ENCODE results near the gene IFIT5. TPM values are rescaled to one million over a fixed set of nuclear protein-coding genes. Genes with fewer than 3 reads are reported as not detected.

Gene IFIT5, protein sequence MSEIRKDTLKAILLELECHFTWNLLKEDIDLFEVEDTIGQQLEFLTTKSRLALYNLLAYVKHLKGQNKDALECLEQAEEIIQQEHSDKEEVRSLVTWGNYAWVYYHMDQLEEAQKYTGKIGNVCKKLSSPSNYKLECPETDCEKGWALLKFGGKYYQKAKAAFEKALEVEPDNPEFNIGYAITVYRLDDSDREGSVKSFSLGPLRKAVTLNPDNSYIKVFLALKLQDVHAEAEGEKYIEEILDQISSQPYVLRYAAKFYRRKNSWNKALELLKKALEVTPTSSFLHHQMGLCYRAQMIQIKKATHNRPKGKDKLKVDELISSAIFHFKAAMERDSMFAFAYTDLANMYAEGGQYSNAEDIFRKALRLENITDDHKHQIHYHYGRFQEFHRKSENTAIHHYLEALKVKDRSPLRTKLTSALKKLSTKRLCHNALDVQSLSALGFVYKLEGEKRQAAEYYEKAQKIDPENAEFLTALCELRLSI
- 10 to 100 TPM; 18.5 to 19.0 TPM for total RNA-seq
- 10 to 100 TPM; 13.3 to 14.3 TPM for polyA plus RNA-seq
- long read RNA-seq, donor 1, full-length matches to known transcripts = 32 of 38 reads
- long read RNA-seq, donor 1, partial matches to known transcripts = 0 of 38 reads
- long read RNA-seq, donor 1, other reads (novel, unspliced or antisense) = 6 of 38 reads
- long read RNA-seq, donor 2, full-length matches to known transcripts = 6 of 6 reads
- long read RNA-seq, donor 2, partial matches to known transcripts = 0 of 6 reads
- long read RNA-seq, donor 2, other reads (novel, unspliced or antisense) = 0 of 6 reads

DNA sequence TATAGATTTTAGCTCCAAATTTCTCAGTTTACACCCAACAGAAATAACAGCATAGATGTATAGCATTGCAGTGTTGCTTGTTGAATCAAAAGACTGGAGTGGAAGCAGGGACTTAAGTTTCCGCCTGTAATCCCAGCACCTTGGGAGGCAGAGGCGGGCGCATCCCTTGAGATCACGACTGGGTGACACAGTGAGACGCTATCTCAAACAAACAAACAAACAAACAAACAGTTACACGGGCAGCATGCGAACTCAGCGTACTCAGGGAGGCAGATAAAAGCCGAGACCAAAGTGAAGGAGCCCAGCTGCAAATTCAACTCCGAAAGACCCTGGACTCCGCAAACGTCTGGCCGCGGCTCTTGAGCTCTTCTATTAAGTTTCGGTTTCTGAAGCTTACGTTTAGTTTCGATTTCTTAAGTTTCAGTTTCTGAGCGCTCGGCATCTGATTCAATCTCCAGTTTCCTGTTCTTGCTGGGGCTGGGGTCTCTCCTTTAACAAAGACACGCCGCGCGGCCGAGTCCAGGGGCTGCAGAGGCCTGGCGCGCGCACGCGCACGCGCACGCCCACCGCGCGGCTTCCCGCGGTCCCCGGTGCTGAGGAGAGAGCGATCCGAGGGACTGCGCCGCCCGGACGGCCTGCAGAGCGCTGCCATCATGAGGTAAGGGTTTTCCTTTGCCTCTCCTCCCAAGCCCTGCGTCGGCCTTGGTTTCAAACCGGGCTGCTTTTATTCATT, at the start of gene IFIT5:
Gene IFIT5, plus strand, starts transcription at position 423 of the 733 bp plus-strand sequence. Its CDS starts 231 bp downstream, at position 654.
- Histone ChIP-seq H3K4me3 (ENCODE audit: low read length in 2 of 2) (peak within 1 kb of the TSS; percentile 56 to 70), H3K36me3 (ENCODE audit: control insufficient read depth in 1 of 2, insufficient read depth in 2 of 2, low read length in 1 of 2) (no peaks in the 10 kb centered on the region), H3K4me1 (ENCODE audit: control insufficient read depth in 1 of 2, insufficient read depth in 2 of 2, low read length in 2 of 2) (peaks cover 0 to 4% of the 10 kb centered on the region in 2 donors), H3K27ac (ENCODE audit: low read depth in 1 of 2, low read length in 2 of 2) (peak within 1 kb of the TSS; percentile 20 to 90), H3K9me3 (ENCODE audit: control insufficient read depth, low read length) (no peaks in the 10 kb centered on the region), H3K27me3 (ENCODE audit: control insufficient read depth in 1 of 2, insufficient read depth in 2 of 2, low read length in 1 of 2) (no peaks in the 10 kb centered on the region)
- DNase-seq (peak; percentile 81 to 90), ATAC-seq (ENCODE audit: low FRiP score) (peak; percentile 96)
- WGBS, 2 donors = 0% methylated on average over 47 to 48 of the region's 48 CpGs
- intact Hi-C loops (cut with DNase I) = no loop called here

DNA sequence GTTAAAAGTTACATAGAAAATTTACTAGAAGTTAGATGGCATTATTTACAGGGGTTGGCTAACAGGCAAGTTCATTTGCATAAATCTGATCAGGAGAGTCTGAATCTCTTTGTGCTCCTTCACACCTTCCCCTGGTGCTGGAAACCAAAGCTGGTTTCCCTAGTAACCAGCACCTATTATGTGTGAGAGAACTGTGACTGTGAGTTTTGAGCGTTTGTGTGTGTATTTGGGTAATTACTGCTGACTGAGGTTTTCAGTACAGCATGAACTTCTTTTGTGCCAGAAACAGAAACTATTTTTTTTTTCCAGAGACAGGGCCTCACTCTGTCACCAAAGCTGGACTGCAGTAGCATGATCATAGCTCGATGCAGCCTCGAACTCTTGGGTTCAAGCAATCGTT, 46.8 kb upstream of the IFIT5 start:
- H3K4me3 ChIP-seq (ENCODE audit: low read length in 2 of 2) = no peak overlapping the region
- ATAC-seq (ENCODE audit: low FRiP score) (peak; percentile 52), DNase-seq (no peak)
- H3K9me3 ChIP-seq (ENCODE audit: control insufficient read depth, low read length) = no peaks in the 10 kb centered on the region
- H3K4me1 ChIP-seq (ENCODE audit: control insufficient read depth in 1 of 2, insufficient read depth in 2 of 2, low read length in 2 of 2) = peaks cover 2 to 6% of the 10 kb centered on the region in 2 donors
- H3K27me3 ChIP-seq (ENCODE audit: control insufficient read depth in 1 of 2, insufficient read depth in 2 of 2, low read length in 1 of 2) = no peaks in the 10 kb centered on the region
- intact Hi-C loops (cut with DNase I) = no loop called here
- H3K27ac ChIP-seq (ENCODE audit: low read depth in 1 of 2, low read length in 2 of 2) = peak overlapping the region in 1 of 2 donors; percentile 57
- no peaks in the 10 kb centered on the region for H3K36me3 ChIP-seq (ENCODE audit: control insufficient read depth in 1 of 2, insufficient read depth in 2 of 2, low read length in 1 of 2)
- 13% methylated on average over 4 of the region's 4 CpGs for WGBS, 2 donors

DNA sequence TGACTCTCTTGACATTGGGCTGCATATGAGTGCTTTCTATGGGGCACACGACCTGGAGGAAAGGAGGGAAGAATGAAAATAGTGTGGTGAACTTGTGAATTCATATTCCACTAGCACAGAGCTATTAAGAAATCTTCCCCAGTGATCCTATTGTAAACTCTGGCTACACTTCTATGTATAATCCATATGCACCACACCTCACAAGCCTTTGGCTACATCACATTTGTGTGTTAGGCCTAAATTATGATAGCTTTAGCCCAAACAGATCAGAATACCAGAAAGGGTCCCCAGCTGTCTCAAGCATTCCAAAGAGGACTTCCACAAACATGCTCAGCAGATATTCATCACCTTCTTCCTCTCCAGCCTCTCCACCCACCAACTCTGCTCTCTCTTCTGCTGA, 46.2 kb upstream of the IFIT5 start:
- H3K36me3 ChIP-seq (ENCODE audit: control insufficient read depth in 1 of 2, insufficient read depth in 2 of 2, low read length in 1 of 2) = no peaks in the 10 kb centered on the region
- no peaks in the 10 kb centered on the region for H3K27me3 ChIP-seq (ENCODE audit: control insufficient read depth in 1 of 2, insufficient read depth in 2 of 2, low read length in 1 of 2)
- peak overlapping the region in 1 of 2 donors; percentile 57 for H3K27ac ChIP-seq (ENCODE audit: low read depth in 1 of 2, low read length in 2 of 2)
- H3K4me3 ChIP-seq (ENCODE audit: low read length in 2 of 2) = no peak overlapping the region
- DNase-seq = no peak
- no peaks in the 10 kb centered on the region for H3K9me3 ChIP-seq (ENCODE audit: control insufficient read depth, low read length)
- H3K4me1 ChIP-seq (ENCODE audit: control insufficient read depth in 1 of 2, insufficient read depth in 2 of 2, low read length in 2 of 2) = peaks cover 2 to 6% of the 10 kb centered on the region in 2 donors
- no peak for ATAC-seq (ENCODE audit: low FRiP score)
- WGBS, 2 donors = 50 to 70% methylated on average over 1 of the region's 1 CpG
- intact Hi-C loops (cut with DNase I) = no loop called here

GRCh38 chr10:89369156-89370105, 44.9 kb upstream of the IFIT5 start:
- DNase-seq = no peak
- peak overlapping the region in 1 of 2 donors; percentile 36 for H3K27ac ChIP-seq (ENCODE audit: low read depth in 1 of 2, low read length in 2 of 2)
- H3K4me3 ChIP-seq (ENCODE audit: low read length in 2 of 2) = no peak overlapping the region
- ATAC-seq (ENCODE audit: low FRiP score) = peak; percentile 33
- WGBS, 2 donors = 28 to 48% methylated on average over 5 of the region's 5 CpGs
- peaks cover 0 to 6% of the 10 kb centered on the region in 2 donors for H3K4me1 ChIP-seq (ENCODE audit: control insufficient read depth in 1 of 2, insufficient read depth in 2 of 2, low read length in 2 of 2)
- no peaks in the 10 kb centered on the region for H3K9me3 ChIP-seq (ENCODE audit: control insufficient read depth, low read length)
- intact Hi-C loops (cut with DNase I) = loop anchor here (5.0 kb wide), 2 partner anchors 42 to 92 kb away; partner anchors contain the start of gene IFIT3 (in 1 of the 2)
- no peaks in the 10 kb centered on the region for H3K36me3 ChIP-seq (ENCODE audit: control insufficient read depth in 1 of 2, insufficient read depth in 2 of 2, low read length in 1 of 2)
- no peaks in the 10 kb centered on the region for H3K27me3 ChIP-seq (ENCODE audit: control insufficient read depth in 1 of 2, insufficient read depth in 2 of 2, low read length in 1 of 2)

GRCh38 chr10:89371079-89371478, 43.3 kb upstream of the IFIT5 start:
- peaks cover 7 to 12% of the 10 kb centered on the region in 2 donors for H3K4me1 ChIP-seq (ENCODE audit: control insufficient read depth in 1 of 2, insufficient read depth in 2 of 2, low read length in 2 of 2)
- H3K27ac ChIP-seq (ENCODE audit: low read depth in 1 of 2, low read length in 2 of 2) = no peak overlapping the region
- no peak overlapping the region for H3K4me3 ChIP-seq (ENCODE audit: low read length in 2 of 2)
- no peak for ATAC-seq (ENCODE audit: low FRiP score)
- H3K36me3 ChIP-seq (ENCODE audit: control insufficient read depth in 1 of 2, insufficient read depth in 2 of 2, low read length in 1 of 2) = no peaks in the 10 kb centered on the region
- H3K27me3 ChIP-seq (ENCODE audit: control insufficient read depth in 1 of 2, insufficient read depth in 2 of 2, low read length in 1 of 2) = no peaks in the 10 kb centered on the region
- H3K9me3 ChIP-seq (ENCODE audit: control insufficient read depth, low read length) = no peaks in the 10 kb centered on the region
- no peak for DNase-seq
- intact Hi-C loops (cut with DNase I) = loop anchor here (5.0 kb wide), 2 partner anchors 44 to 94 kb away; partner anchors contain the start of gene IFIT3 (in 1 of the 2)

DNA sequence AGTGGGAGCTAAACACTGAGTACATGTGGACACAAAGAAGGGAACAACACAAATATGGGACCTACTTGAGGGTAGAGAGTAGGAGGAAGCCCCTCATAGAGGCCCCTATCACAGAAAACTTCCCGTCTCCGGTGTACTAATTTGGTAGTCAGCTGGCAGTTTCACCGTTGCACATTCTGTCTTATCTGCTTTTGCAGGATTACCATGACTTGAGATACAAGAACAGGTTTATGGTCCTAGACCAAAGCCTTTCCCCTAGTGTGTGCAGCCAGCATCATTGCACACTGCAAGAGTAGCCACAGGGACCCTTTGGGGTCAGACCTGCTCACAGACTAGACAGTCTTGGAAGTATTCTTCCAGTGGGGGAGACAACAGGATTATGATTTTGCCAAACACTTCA, 42.4 kb upstream of the IFIT5 start:
- WGBS, 2 donors = 70 to 88% methylated on average over 3 of the region's 3 CpGs

GRCh38 chr10:89373916-89374711, 40.3 kb upstream of the IFIT5 start:
- Histone ChIP-seq H3K27ac (ENCODE audit: low read depth in 1 of 2, low read length in 2 of 2) (peak overlapping the region; percentile 88 to 92), H3K4me1 (ENCODE audit: control insufficient read depth in 1 of 2, insufficient read depth in 2 of 2, low read length in 2 of 2) (peaks cover 6 to 7% of the 10 kb centered on the region in 2 donors), H3K36me3 (ENCODE audit: control insufficient read depth in 1 of 2, insufficient read depth in 2 of 2, low read length in 1 of 2) (no peaks in the 10 kb centered on the region), H3K9me3 (ENCODE audit: control insufficient read depth, low read length) (no peaks in the 10 kb centered on the region), H3K4me3 (ENCODE audit: low read length in 2 of 2) (no peak overlapping the region), H3K27me3 (ENCODE audit: control insufficient read depth in 1 of 2, insufficient read depth in 2 of 2, low read length in 1 of 2) (no peaks in the 10 kb centered on the region)
- WGBS, 2 donors = 0 to 1% methylated on average over 3 of the region's 3 CpGs
- ATAC-seq (ENCODE audit: low FRiP score) = peak; percentile 95
- peak; percentile 80 to 86 for DNase-seq
- intact Hi-C loops (cut with DNase I) = loop anchor here (5.0 kb wide), 2 partner anchors 47 to 97 kb away; partner anchors contain the start of gene IFIT3 (in 1 of the 2)

More for the DNA sequence above, 42.4 kb upstream of the IFIT5 start:
- Histone ChIP-seq H3K9me3 (ENCODE audit: control insufficient read depth, low read length) (no peaks in the 10 kb centered on the region), H3K36me3 (ENCODE audit: control insufficient read depth in 1 of 2, insufficient read depth in 2 of 2, low read length in 1 of 2) (no peaks in the 10 kb centered on the region), H3K27ac (ENCODE audit: low read depth in 1 of 2, low read length in 2 of 2) (no peak overlapping the region), H3K4me1 (ENCODE audit: control insufficient read depth in 1 of 2, insufficient read depth in 2 of 2, low read length in 2 of 2) (peaks cover 7 to 12% of the 10 kb centered on the region in 2 donors), H3K4me3 (ENCODE audit: low read length in 2 of 2) (no peak overlapping the region), H3K27me3 (ENCODE audit: control insufficient read depth in 1 of 2, insufficient read depth in 2 of 2, low read length in 1 of 2) (no peaks in the 10 kb centered on the region)
- intact Hi-C loops (cut with DNase I) = loop anchor here (5.0 kb wide), 2 partner anchors 45 to 95 kb away; partner anchors contain the start of gene IFIT3 (in 1 of the 2)
- DNase-seq = no peak
- ATAC-seq (ENCODE audit: low FRiP score) = no peak
